NB4 (cell line): Measurements from ENCODE around the gene SDK2.

Source experiments
- POLR2A ChIP-seq: IDR thresholded peaks from 2 replicates; pipeline ENCODE4 v1.6.1; 2011; ENCODE audit warnings: mild to moderate bottlenecking; ENCODE audit not compliant: insufficient read length; ENCODE audit errors: extremely low read depth
- TF ChIP-seq, protein P1 (sequence below): IDR thresholded peaks from one replicate; pipeline ENCODE4 v1.5.1; 2012; ENCODE audit warnings: low read depth, low read length

- TF ChIP-seq, protein P1, sequence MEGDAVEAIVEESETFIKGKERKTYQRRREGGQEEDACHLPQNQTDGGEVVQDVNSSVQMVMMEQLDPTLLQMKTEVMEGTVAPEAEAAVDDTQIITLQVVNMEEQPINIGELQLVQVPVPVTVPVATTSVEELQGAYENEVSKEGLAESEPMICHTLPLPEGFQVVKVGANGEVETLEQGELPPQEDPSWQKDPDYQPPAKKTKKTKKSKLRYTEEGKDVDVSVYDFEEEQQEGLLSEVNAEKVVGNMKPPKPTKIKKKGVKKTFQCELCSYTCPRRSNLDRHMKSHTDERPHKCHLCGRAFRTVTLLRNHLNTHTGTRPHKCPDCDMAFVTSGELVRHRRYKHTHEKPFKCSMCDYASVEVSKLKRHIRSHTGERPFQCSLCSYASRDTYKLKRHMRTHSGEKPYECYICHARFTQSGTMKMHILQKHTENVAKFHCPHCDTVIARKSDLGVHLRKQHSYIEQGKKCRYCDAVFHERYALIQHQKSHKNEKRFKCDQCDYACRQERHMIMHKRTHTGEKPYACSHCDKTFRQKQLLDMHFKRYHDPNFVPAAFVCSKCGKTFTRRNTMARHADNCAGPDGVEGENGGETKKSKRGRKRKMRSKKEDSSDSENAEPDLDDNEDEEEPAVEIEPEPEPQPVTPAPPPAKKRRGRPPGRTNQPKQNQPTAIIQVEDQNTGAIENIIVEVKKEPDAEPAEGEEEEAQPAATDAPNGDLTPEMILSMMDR: peak; percentile 16
- no peak for TF ChIP-seq POLR2A
These were observed 58.7 kb downstream of the SDK2 start for GRCh38 chr17:73585583-73585982.
